ENCODE measurements around the gene CARMIL3. TPM values are rescaled to one million over a fixed set of nuclear protein-coding genes. Genes with fewer than 3 reads are reported as not detected.
"Not testable (repeated sequence)": the region's sequence is repeated elsewhere in the genome, so short reads cannot be mapped to it uniquely, and the experiment has no call there.

The CARMIL3 gene
- total RNA-seq, 2 donors from 2014 or later: 0.59 to 3.9 TPM

- Histone ChIP-seq H3K27ac (no peak overlapping the region), H3K4me1 (replicated peaks) (no peaks in the 10 kb centered on the region), H3K27me3 (replicated peaks; ENCODE audit: insufficient read depth) (no peaks in the 10 kb centered on the region), H3K36me3 (no peaks in the 10 kb centered on the region), H3K9me3 (no peaks in the 10 kb centered on the region), H3K4me3 (no peak overlapping the region)
- 79% methylated on average over 2 of the region's 2 CpGs for WGBS
- intact Hi-C loops (cut with DNase I): no loop called here
- no peak for TF ChIP-seq POLR2A (IDR thresholded peaks at IDR 0.05)
- TF ChIP-seq POLR2AphosphoS5 (IDR thresholded peaks at IDR 0.05): no peak
- no peak for DNase-seq (ENCODE audit: low spot score)
Measured at GRCh38 chr14:24038686-24039085, 13.1 kb upstream of the CARMIL3 start.

GRCh38 chr14:24040692-24041091, 11.1 kb upstream of the CARMIL3 start:
- Histone ChIP-seq H3K4me3 (no peak overlapping the region), H3K27me3 (replicated peaks; ENCODE audit: insufficient read depth) (no peaks in the 10 kb centered on the region), H3K36me3 (no peaks in the 10 kb centered on the region), H3K27ac (no peak overlapping the region), H3K9me3 (no peaks in the 10 kb centered on the region), H3K4me1 (replicated peaks) (no peaks in the 10 kb centered on the region)
- intact Hi-C loops (cut with DNase I): no loop called here
- WGBS: 38% methylated on average over 2 of the region's 2 CpGs
- TF ChIP-seq POLR2AphosphoS5 (IDR thresholded peaks at IDR 0.05) (no peak), CTCF (IDR thresholded peaks at IDR 0.05) (no peak), POLR2A (IDR thresholded peaks at IDR 0.05) (no peak)
- no peak for DNase-seq (ENCODE audit: low spot score)

GRCh38 chr14:24042746-24043145, 9.1 kb upstream of the CARMIL3 start:
- H3K9me3 ChIP-seq: no peaks in the 10 kb centered on the region
- no peaks in the 10 kb centered on the region for H3K27me3 ChIP-seq (replicated peaks; ENCODE audit: insufficient read depth)
- WGBS: 20% methylated on average over 5 of the region's 5 CpGs
- no peak overlapping the region for H3K27ac ChIP-seq
- no peaks in the 10 kb centered on the region for H3K4me1 ChIP-seq (replicated peaks)
- no peak overlapping the region for H3K4me3 ChIP-seq
- intact Hi-C loops (cut with DNase I): no loop called here
- TF ChIP-seq CTCF (IDR thresholded peaks at IDR 0.05) (no peak), POLR2AphosphoS5 (IDR thresholded peaks at IDR 0.05) (no peak), POLR2A (IDR thresholded peaks at IDR 0.05) (no peak)
- no peak for DNase-seq (ENCODE audit: low spot score)
- no peaks in the 10 kb centered on the region for H3K36me3 ChIP-seq

GRCh38 chr14:24049002-24049401, 2.8 kb upstream of the CARMIL3 start:
- 80% methylated on average over 2 of the region's 2 CpGs for WGBS
- not testable (repeated sequence) for H3K9me3 ChIP-seq

GRCh38 chr14:24050753-24051152, 1.1 kb upstream of the CARMIL3 start:
- H3K36me3 ChIP-seq; H3K4me1 ChIP-seq (replicated peaks); intact Hi-C loops (cut with DNase I); H3K27ac ChIP-seq; DNase-seq (ENCODE audit: low spot score); H3K4me3 ChIP-seq; H3K27me3 ChIP-seq (replicated peaks; ENCODE audit: insufficient read depth); H3K9me3 ChIP-seq: not testable (repeated sequence)
- 53% methylated on average over 8 of the region's 8 CpGs for WGBS

More at GRCh38 chr14:24049002-24049401, 2.8 kb upstream of the CARMIL3 start:
- H3K27me3 ChIP-seq (replicated peaks; ENCODE audit: insufficient read depth); H3K4me1 ChIP-seq (replicated peaks); DNase-seq (ENCODE audit: low spot score); intact Hi-C loops (cut with DNase I); H3K4me3 ChIP-seq; H3K27ac ChIP-seq; H3K36me3 ChIP-seq: not testable (repeated sequence)

DNA sequence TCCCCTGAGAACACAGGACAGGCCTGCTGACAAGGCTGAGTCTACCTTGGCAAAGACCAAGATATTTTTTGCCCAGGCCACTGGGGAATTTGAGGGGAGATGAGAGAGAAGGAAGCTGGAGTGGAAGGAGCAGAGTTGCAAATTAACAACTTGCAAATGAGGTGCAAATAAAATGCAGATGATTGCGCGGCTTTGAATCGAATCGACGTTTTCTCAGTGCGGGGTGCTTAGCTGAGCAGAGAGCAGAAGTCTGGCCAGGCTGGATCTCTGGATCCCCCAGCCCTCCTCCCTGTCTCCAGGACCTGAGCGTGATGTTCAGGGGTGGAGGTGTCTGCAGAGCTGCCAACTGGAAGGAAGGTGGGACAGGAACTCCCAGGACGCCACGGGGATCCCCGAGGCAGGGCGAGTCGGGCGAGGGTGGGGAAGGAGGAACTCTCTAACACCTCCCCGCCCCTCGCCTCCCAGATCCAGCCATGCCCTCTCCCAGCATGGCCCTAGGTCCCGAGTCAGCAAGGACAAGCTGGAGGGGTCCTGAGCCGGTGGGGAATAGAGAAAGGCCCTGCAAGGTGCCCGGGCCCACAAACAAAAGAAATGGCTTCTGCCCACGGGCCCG, 527 bp upstream of the CARMIL3 start:
- Histone ChIP-seq H3K36me3 (no peaks in the 10 kb centered on the region), H3K4me3 (peak overlapping the region; percentile 43 to 51), H3K27me3 (replicated peaks; ENCODE audit: insufficient read depth) (no peaks in the 10 kb centered on the region), H3K9me3 (no peaks in the 10 kb centered on the region), H3K4me1 (replicated peaks) (no peaks in the 10 kb centered on the region), H3K27ac (peak overlapping the region; percentile 55 to 64)
- TF ChIP-seq POLR2AphosphoS5 (IDR thresholded peaks at IDR 0.05) (no peak), POLR2A (IDR thresholded peaks at IDR 0.05) (no peak), CTCF (IDR thresholded peaks at IDR 0.05) (no peak)
- WGBS: 17% methylated on average over 19 of the region's 20 CpGs
- intact Hi-C loops (cut with DNase I): no loop called here
- DNase-seq (ENCODE audit: low spot score): no peak

Measured in prostate gland (tissue), 2 donors.